ENCODE results near the gene TTC34.

TTC34 gene

GRCh38 chr1:2788506-2789163, 12.9 kb downstream of the TTC34 start:
- ChIA-PET CTCF (no interaction called here), POLR2A (no interaction called here)
- TF ChIP-seq CTBP1 (IDR thresholded peaks at IDR 0.05; ENCODE audit: borderline replicate concordance), result no peak
- no peak for TF ChIP-seq L3MBTL2 (conservative IDR thresholded peaks at IDR 0.05)
- no peak for TF ChIP-seq PKNOX1 (IDR thresholded peaks at IDR 0.05)
- no peak for TF ChIP-seq SUZ12 (IDR thresholded peaks at IDR 0.05)
- no peak for TF ChIP-seq FOXA1 (IDR thresholded peaks at IDR 0.05)
- no peak for TF ChIP-seq NFRKB (IDR thresholded peaks at IDR 0.05)
- no peak for TF ChIP-seq ELF4 (IDR thresholded peaks at IDR 0.05)
- no peak for TF ChIP-seq FOXK2 (IDR thresholded peaks at IDR 0.05)
- no peak for TF ChIP-seq BHLHE40 (IDR thresholded peaks at IDR 0.05; ENCODE audit: borderline replicate concordance)
- no peak for TF ChIP-seq ZNF384 (IDR thresholded peaks at IDR 0.05)
- TF ChIP-seq TARDBP (IDR thresholded peaks at IDR 0.05), result no peak
- TF ChIP-seq LEF1 (IDR thresholded peaks at IDR 0.05; ENCODE audit: borderline replicate concordance), result no peak
- TF ChIP-seq FOXM1 (IDR thresholded peaks at IDR 0.05; ENCODE audit: borderline replicate concordance), result no peak
- no peak for TF ChIP-seq HDGF (IDR thresholded peaks at IDR 0.05; ENCODE audit: borderline replicate concordance)
- no peak for DNase-seq (ENCODE audit: extremely low spot score)

GRCh38 chr1:2787163-2787911, 14.2 kb downstream of the TTC34 start:
- no peak for TF ChIP-seq LEF1 (IDR thresholded peaks at IDR 0.05; ENCODE audit: borderline replicate concordance)
- TF ChIP-seq FOXK2 (IDR thresholded peaks at IDR 0.05), result no peak
- no peak for TF ChIP-seq HDGF (IDR thresholded peaks at IDR 0.05; ENCODE audit: borderline replicate concordance)
- no peak for TF ChIP-seq FOXM1 (IDR thresholded peaks at IDR 0.05; ENCODE audit: borderline replicate concordance)
- TF ChIP-seq FOXA1 (IDR thresholded peaks at IDR 0.05), result no peak
- TF ChIP-seq BHLHE40 (IDR thresholded peaks at IDR 0.05; ENCODE audit: borderline replicate concordance), result no peak
- TF ChIP-seq PKNOX1 (IDR thresholded peaks at IDR 0.05), result no peak
- DNase-seq (ENCODE audit: extremely low spot score), result no peak
- CTCF ChIA-PET, result interaction anchor here (0.6 kb wide), 1 partner anchor 9 kb away, joined by 3 read pairs; no protein-coding TSS in a partner anchor
- POLR2A ChIA-PET, result no interaction called here

- CTCF ChIA-PET, result interaction anchor here (0.6 kb wide), 1 partner anchor 8 kb away, joined by 3 read pairs; no protein-coding TSS in a partner anchor
- POLR2A ChIA-PET, result no interaction called here
- peak; percentile 67 for DNase-seq (ENCODE audit: extremely low spot score)
- TF ChIP-seq PKNOX1 (IDR thresholded peaks at IDR 0.05), result no peak
- TF ChIP-seq HDGF (IDR thresholded peaks at IDR 0.05; ENCODE audit: borderline replicate concordance), result no peak
- no peak for TF ChIP-seq L3MBTL2 (conservative IDR thresholded peaks at IDR 0.05)
- TF ChIP-seq LEF1 (IDR thresholded peaks at IDR 0.05; ENCODE audit: borderline replicate concordance), result no peak
- no peak for TF ChIP-seq ZNF384 (IDR thresholded peaks at IDR 0.05)
- no peak for TF ChIP-seq BHLHE40 (IDR thresholded peaks at IDR 0.05; ENCODE audit: borderline replicate concordance)
- TF ChIP-seq NFRKB (IDR thresholded peaks at IDR 0.05), result no peak
- no peak for TF ChIP-seq FOXA1 (IDR thresholded peaks at IDR 0.05)
- TF ChIP-seq SUZ12 (IDR thresholded peaks at IDR 0.05), result no peak
Measured at GRCh38 chr1:2786329-2787162, 14.9 kb downstream of the TTC34 start.

- no peak for TF ChIP-seq ARNT (IDR thresholded peaks at IDR 0.05)
- TF ChIP-seq HDGF (IDR thresholded peaks at IDR 0.05; ENCODE audit: borderline replicate concordance), result no peak
- TF ChIP-seq FOXK2 (IDR thresholded peaks at IDR 0.05), result no peak
- no peak for TF ChIP-seq L3MBTL2 (conservative IDR thresholded peaks at IDR 0.05)
- TF ChIP-seq BHLHE40 (IDR thresholded peaks at IDR 0.05; ENCODE audit: borderline replicate concordance), result no peak
- TF ChIP-seq CTBP1 (IDR thresholded peaks at IDR 0.05; ENCODE audit: borderline replicate concordance), result no peak
- no peak for TF ChIP-seq SUZ12 (IDR thresholded peaks at IDR 0.05)
- TF ChIP-seq TARDBP (IDR thresholded peaks at IDR 0.05), result no peak
- TF ChIP-seq NFRKB (IDR thresholded peaks at IDR 0.05), result no peak
- no peak for TF ChIP-seq ZNF384 (IDR thresholded peaks at IDR 0.05)
- POLR2A ChIA-PET, result no interaction called here
- DNase-seq (ENCODE audit: extremely low spot score), result no peak
- CTCF ChIA-PET, result no interaction called here
Measured at GRCh38 chr1:2785631-2786328, 15.7 kb downstream of the TTC34 start.

GRCh38 chr1:2784854-2785630, 16.5 kb downstream of the TTC34 start:
- no peak for TF ChIP-seq FOXM1 (IDR thresholded peaks at IDR 0.05; ENCODE audit: borderline replicate concordance)
- TF ChIP-seq BHLHE40 (IDR thresholded peaks at IDR 0.05; ENCODE audit: borderline replicate concordance), result no peak
- TF ChIP-seq PKNOX1 (IDR thresholded peaks at IDR 0.05), result no peak
- TF ChIP-seq LEF1 (IDR thresholded peaks at IDR 0.05; ENCODE audit: borderline replicate concordance), result no peak
- TF ChIP-seq HDGF (IDR thresholded peaks at IDR 0.05; ENCODE audit: borderline replicate concordance), result no peak
- TF ChIP-seq FOXK2 (IDR thresholded peaks at IDR 0.05), result no peak
- no peak for TF ChIP-seq SUZ12 (IDR thresholded peaks at IDR 0.05)
- no peak for TF ChIP-seq NFRKB (IDR thresholded peaks at IDR 0.05)
- TF ChIP-seq CTBP1 (IDR thresholded peaks at IDR 0.05; ENCODE audit: borderline replicate concordance), result no peak
- no peak for TF ChIP-seq SP1 (IDR thresholded peaks at IDR 0.05)
- TF ChIP-seq ZNF384 (IDR thresholded peaks at IDR 0.05), result no peak
- TF ChIP-seq L3MBTL2 (conservative IDR thresholded peaks at IDR 0.05), result no peak
- TF ChIP-seq TARDBP (IDR thresholded peaks at IDR 0.05), result no peak
- no peak for TF ChIP-seq ELF4 (IDR thresholded peaks at IDR 0.05)
- POLR2A ChIA-PET, result no interaction called here
- DNase-seq (ENCODE audit: extremely low spot score), result no peak
- CTCF ChIA-PET, result no interaction called here

All from HEK293T (cell line).